Body of pancreas (tissue), 4 donors: ENCODE measurements around the gene CENPVL1. TPM values are rescaled to one million over a fixed set of nuclear protein-coding genes. Genes with fewer than 3 reads are reported as not detected.
A peak's percentile ranks its signal among the peaks of the same experiment; 100 is the strongest.

Experiments used
- ATAC-seq: fragments of 150-250 bp; one replicate; pipeline ENCODE4 v1.9.1; 2016
- DNase-seq, 4 donors: peaks; one replicate each; pipeline ENCODE4 v3.0.0-alpha.2; 2019
- H3K27ac ChIP-seq, 4 donors: fragments of 200-600 bp; sonication (generic); 1 replicate in 3 of 4; 2 replicates in 1 of 4; pipeline versions ENCODE4 v1.5.1 to v1.6.1; 2016 to 2019; ENCODE audit warnings: mild to moderate bottlenecking in 1 of 4, mixed read lengths in 1 of 4, moderate library complexity in 1 of 4
- H3K27me3 ChIP-seq, 2 donors: fragments of 200-600 bp; sonication (generic); one replicate each; pipeline ENCODE4 v1.6.0; 2016; ENCODE audit warnings: mild to moderate bottlenecking in 1 of 2
- H3K36me3 ChIP-seq, 2 donors: fragments of 200-600 bp; sonication (generic); replicated peaks in 1 of 2; 2 replicates each; pipeline ENCODE4 v1.5.1; 2016; ENCODE audit warnings: low read depth in 2 of 2; ENCODE audit not compliant: insufficient read depth in 1 of 2
- H3K4me1 ChIP-seq: fragments of 200-600 bp; sonication (generic); one replicate; pipeline ENCODE4 v1.6.0; 2016
- H3K4me3 ChIP-seq, 2 donors: fragments of 200-600 bp; sonication (generic); 1 replicate in 1 of 2; 2 replicates in 1 of 2; pipeline ENCODE4 v1.5.1; 2016 to 2019
- H3K9me3 ChIP-seq, 3 donors: fragments of 200-600 bp; sonication (generic); 1 replicate in 2 of 3; 2 replicates in 1 of 3; pipeline ENCODE4 v1.5.1; 2016
- CTCF ChIP-seq, 7 experiments: fragments of 450-650 bp in 4 of 7; fragments of 200-600 bp in 3 of 7; sonication (generic) in 3 of 7; IDR thresholded peaks; one replicate each; pipeline ENCODE4 v1.5.1; 2016 to 2019; ENCODE audit warnings: antibody characterized with exemption in 7 of 7
- POLR2A ChIP-seq, 3 donors: fragments of 450-650 bp; IDR thresholded peaks; one replicate each; pipeline ENCODE4 v1.6.1; 2016; ENCODE audit warnings: antibody characterized with exemption in 3 of 3, mild to moderate bottlenecking in 2 of 3
- WGBS, 2 donors: methylation state at CpG; one replicate each; pipeline ENCODE4 v1.1.5; 2017; 5-methylcytosine and 5-hydroxymethylcytosine counted together
- intact Hi-C: fragments of 100-400 bp; cut with DNase I; formaldehyde crosslinking; loops from one replicate; pipeline ENCODE4 v1.15.1; 2023
- total RNA-seq, 2 donors: library from RNA; depleted of rRNA; stranded (reverse); fragments of >200 nt; gene quantifications; one replicate each; pipeline ENCODE4 v1.1.0, GENCODE V29; 2016

Gene CENPVL1
- total RNA-seq, 2 donors from 2014 or later: not detected

GRCh38 chrX:51743179-51743957, 33.1 kb downstream of the CENPVL1 start, which contains the start of gene GSPT2:
Gene GSPT2, plus strand, starts transcription at chrX:51743442. Its CDS starts 185 bp downstream, at chrX:51743627.
- Histone ChIP-seq H3K4me1 (peaks cover 12% of the 10 kb centered on the region), H3K36me3 (no peaks in the 10 kb centered on the region), H3K9me3 (no peaks in the 10 kb centered on the region), H3K27ac (peak within 1 kb of the TSS in 3 of 4 donors; percentile 40 to 57 (median 56)), H3K27me3 (no peaks in the 10 kb centered on the region), H3K4me3 (peak within 1 kb of the TSS in 1 of 2 donors; percentile 31)
- TF ChIP-seq CTCF (IDR thresholded peaks at IDR 0.05) (no peak), POLR2A (IDR thresholded peaks at IDR 0.05) (peak in 2 of 3 donors; percentile 56 to 64)
- intact Hi-C loops: no loop called here
- peak; percentile 59 to 76 (median 66) for DNase-seq
- peak; percentile 91 for ATAC-seq
- 0% methylated on average over 7 to 36 of the region's 63 CpGs for WGBS, 2 donors

GRCh38 chrX:51747671-51748070, 37.4 kb downstream of the CENPVL1 start:
- H3K4me3 ChIP-seq: no peak overlapping the region
- H3K4me1 ChIP-seq: peaks cover 10% of the 10 kb centered on the region
- DNase-seq (no peak), ATAC-seq (no peak)
- intact Hi-C loops: no loop called here
- H3K27me3 ChIP-seq: no peaks in the 10 kb centered on the region
- H3K27ac ChIP-seq: no peak overlapping the region
- no peaks in the 10 kb centered on the region for H3K9me3 ChIP-seq
- no peaks in the 10 kb centered on the region for H3K36me3 ChIP-seq
- TF ChIP-seq POLR2A (IDR thresholded peaks at IDR 0.05) (no peak), CTCF (IDR thresholded peaks at IDR 0.05) (no peak)

GRCh38 chrX:51759055-51759839, 48.9 kb downstream of the CENPVL1 start:
- Histone ChIP-seq H3K4me3 (no peak overlapping the region), H3K4me1 (no peaks in the 10 kb centered on the region), H3K36me3 (no peaks in the 10 kb centered on the region), H3K9me3 (no peaks in the 10 kb centered on the region), H3K27me3 (no peaks in the 10 kb centered on the region), H3K27ac (no peak overlapping the region)
- intact Hi-C loops: no loop called here
- TF ChIP-seq POLR2A (IDR thresholded peaks at IDR 0.05) (no peak), CTCF (IDR thresholded peaks at IDR 0.05) (no peak)
- WGBS, 2 donors: 44 to 55% methylated on average over 4 to 6 of the region's 6 CpGs
- no peak for ATAC-seq
- DNase-seq: no peak

- H3K4me3 ChIP-seq: no peak overlapping the region
- intact Hi-C loops: no loop called here
- WGBS, 2 donors: 46 to 72% methylated on average over 4 of the region's 4 CpGs
- DNase-seq (no peak), ATAC-seq (no peak)
- no peaks in the 10 kb centered on the region for H3K27me3 ChIP-seq
- no peak for TF ChIP-seq CTCF (IDR thresholded peaks at IDR 0.05)
- no peak for TF ChIP-seq POLR2A (IDR thresholded peaks at IDR 0.05)
- H3K4me1 ChIP-seq: no peaks in the 10 kb centered on the region
- no peaks in the 10 kb centered on the region for H3K36me3 ChIP-seq
- no peak overlapping the region for H3K27ac ChIP-seq
- H3K9me3 ChIP-seq: no peaks in the 10 kb centered on the region
These were observed 50.3 kb downstream of the CENPVL1 start for GRCh38 chrX:51760657-51761056.

Other genes with a start within 250 kb of the CENPVL1 start
- 1 to 10 TPM; 2.0 to 2.1 TPM for gene NUDT11, start 213.9 kb upstream of the CENPVL1 start, total RNA-seq
- not detected for gene CENPVL3, start 91.6 kb upstream of the CENPVL1 start, total RNA-seq
- not detected for gene CENPVL2, start 27.7 kb upstream of the CENPVL1 start, total RNA-seq
- 1 to 10 TPM in 1 of 2 donors, under 1 TPM in 1; 0.66 to 3.1 TPM for gene GSPT2, start 32.9 kb downstream of the CENPVL1 start, total RNA-seq
- gene MAGED1, start 183.1 kb downstream of the CENPVL1 start, total RNA-seq: 10 to 100 TPM; 45.7 to 53.1 TPM